GM23338 (cell line): Measurements from ENCODE around the gene ORC3. TPM values are rescaled to one million over a fixed set of nuclear protein-coding genes. Genes with fewer than 3 reads are reported as not detected.

ENCODE experiments used
- ATAC-seq: fragments of 200-7000 bp; cut with Tn5 transposase; 3 replicates; pipeline ENCODE4 v1.9.1; 2020
- DNase-seq: peaks from one replicate; pipeline ENCODE4 v3.0.0-alpha.2; 2015; ENCODE audit warnings: low spot score
- H2AFZ ChIP-seq: fragments of 200-600 bp; sonication (generic); 2 replicates; pipeline ENCODE4 v1.8.0; 2016; ENCODE audit warnings: antibody characterized with exemption, mild to moderate bottlenecking, moderate library complexity
- H3F3A ChIP-seq: fragments of 200-600 bp; sonication (generic); replicated peaks from 2 replicates; pipeline ENCODE4 v1.8.0; 2017; ENCODE audit warnings: antibody characterized with exemption, mixed run types, low read depth
- H3K27ac ChIP-seq: fragments of 200-600 bp; sonication (generic); 2 replicates; pipeline ENCODE4 v1.6.1; 2016; ENCODE audit warnings: low read depth
- H3K27me3 ChIP-seq: fragments of 200-600 bp; sonication (generic); 2 replicates; pipeline ENCODE4 v1.8.0; 2016; ENCODE audit warnings: mild to moderate bottlenecking, mixed run types, moderate library complexity; ENCODE audit not compliant: insufficient read depth
- H3K36me3 ChIP-seq: fragments of 200-600 bp; sonication (generic); 2 replicates; pipeline ENCODE4 v1.8.0; 2016; ENCODE audit warnings: mild to moderate bottlenecking; ENCODE audit not compliant: insufficient read depth
- H3K4me1 ChIP-seq: fragments of 200-600 bp; sonication (generic); 2 replicates; pipeline ENCODE4 v1.8.0; 2016; ENCODE audit warnings: mild to moderate bottlenecking, moderate library complexity; ENCODE audit not compliant: insufficient read depth
- H3K4me2 ChIP-seq: fragments of 200-600 bp; sonication (generic); 2 replicates; pipeline ENCODE4 v1.7.1; 2017; ENCODE audit warnings: mixed run types
- H3K4me3 ChIP-seq: fragments of 200-600 bp; sonication (generic); 2 replicates; pipeline ENCODE4 v1.6.1; 2016; ENCODE audit warnings: mixed run types
- H3K79me2 ChIP-seq: fragments of 200-600 bp; sonication (generic); replicated peaks from 2 replicates; pipeline ENCODE4 v1.8.0; 2017; ENCODE audit warnings: mild to moderate bottlenecking; ENCODE audit not compliant: insufficient read depth
- H3K9me2 ChIP-seq: fragments of 200-600 bp; sonication (generic); 2 replicates; pipeline ENCODE4 v1.8.0; 2017; ENCODE audit not compliant: insufficient read depth
- H4K20me1 ChIP-seq: fragments of 200-600 bp; sonication (generic); replicated peaks from 2 replicates; pipeline ENCODE4 v1.8.0; 2017; ENCODE audit warnings: mild to moderate bottlenecking; ENCODE audit not compliant: insufficient read depth
- H3K27ac Mint-ChIP-seq: 2 replicates; pipeline ENCODE4 v1.8.0; 2020; ENCODE audit warnings: inconsistent platforms, mild to moderate bottlenecking, moderate library complexity, mixed read lengths
- H3K27me3 Mint-ChIP-seq: 3 replicates; pipeline ENCODE4 v1.8.0; 2022; ENCODE audit warnings: low read depth, mild to moderate bottlenecking, moderate library complexity, mixed read lengths, inconsistent platforms; ENCODE audit not compliant: insufficient read depth, poor library complexity
- H3K36me3 Mint-ChIP-seq: 3 replicates; pipeline ENCODE4 v1.8.0; 2021; ENCODE audit warnings: low read depth, mild to moderate bottlenecking, inconsistent platforms, moderate library complexity, mixed read lengths
- H3K4me1 Mint-ChIP-seq: 3 replicates; pipeline ENCODE4 v1.8.0; 2020; ENCODE audit warnings: mild to moderate bottlenecking, inconsistent platforms, mixed read lengths
- H3K4me3 Mint-ChIP-seq: 3 replicates; pipeline ENCODE4 v1.8.0; 2021; ENCODE audit warnings: moderate library complexity, mild to moderate bottlenecking, inconsistent platforms, mixed read lengths
- H3K9me3 Mint-ChIP-seq: 3 replicates; pipeline ENCODE4 v1.8.0; 2020; ENCODE audit warnings: moderate library complexity, mild to moderate bottlenecking, inconsistent platforms, mixed read lengths
- ETS1 ChIP-seq: IDR thresholded peaks from 2 replicates; pipeline ENCODE4 v1.6.1; 2016; ENCODE audit warnings: antibody characterized with exemption
- EZH2 ChIP-seq: fragments of 200-600 bp; sonication (generic); IDR thresholded peaks from one replicate; pipeline ENCODE4 v1.8.0; 2017; ENCODE audit warnings: antibody characterized with exemption, mild to moderate bottlenecking, low read depth; ENCODE audit not compliant: unreplicated experiment
- EZH2phosphoT487 ChIP-seq: fragments of 200-600 bp; sonication (generic); IDR thresholded peaks from one replicate; pipeline ENCODE4 v1.8.1; 2018; ENCODE audit warnings: antibody characterized with exemption; ENCODE audit not compliant: unreplicated experiment
- NANOG ChIP-seq: IDR thresholded peaks from 2 replicates; pipeline ENCODE4 v1.6.1; 2016; ENCODE audit warnings: antibody characterized with exemption, borderline replicate concordance
- POLR2AphosphoS5 ChIP-seq: IDR thresholded peaks from 2 replicates; pipeline ENCODE4 v1.6.1; 2016; ENCODE audit warnings: antibody characterized with exemption, low read depth
- REST ChIP-seq: IDR thresholded peaks from one replicate; pipeline ENCODE4 v1.6.1; 2018; ENCODE audit warnings: antibody characterized with exemption; ENCODE audit not compliant: unreplicated experiment
- STAT1 ChIP-seq: IDR thresholded peaks from one replicate; pipeline ENCODE4 v1.6.1; 2016; ENCODE audit warnings: antibody characterized with exemption; ENCODE audit not compliant: unreplicated experiment
- ZNF114 ChIP-seq: fragments of 250-450 bp; sonication (Bioruptor Pico); IDR thresholded peaks from 2 replicates; pipeline ENCODE4 v1.5.0; 2020; ENCODE audit warnings: mild to moderate bottlenecking, moderate library complexity
- ZNF331 ChIP-seq: fragments of 250-450 bp; sonication (Bioruptor Pico); IDR thresholded peaks from 2 replicates; pipeline ENCODE4 v1.5.0; 2020; ENCODE audit warnings: low read depth, mild to moderate bottlenecking, moderate library complexity
- polyA plus RNA-seq: library from polyadenylated mRNA; unstranded; fragments of >200 nt; fragmentation: Nextera tagmentation; extraction: Ambion mirVana; gene quantifications from 2 replicates; pipeline ENCODE4 v1.2.1, GENCODE V29; 2016
- total RNA-seq: library from RNA; depleted of rRNA; stranded (reverse); fragments of >200 nt; shearing (Covaris generic); gene quantifications from 2 replicates; pipeline ENCODE4 v1.2.3, GENCODE V29; 2014
- TF ChIP-seq, protein P1 (sequence below), 2 experiments: fragments of 200-600 bp in 1 of 2; sonication (generic) in 1 of 2; conservative IDR thresholded peaks; 2 replicates each; pipeline versions ENCODE4 v1.5.1 to v1.6.1; 2016 to 2017; ENCODE audit warnings: antibody characterized with exemption in 2 of 2, low read depth in 2 of 2, mild to moderate bottlenecking in 2 of 2, moderate library complexity in 1 of 2

ORC3 gene
- total and polyA plus RNA-seq, 2 experiments from 2014 or later = 53.1 to 78.4 TPM

GRCh38 chr6:87583822-87584221 lies 6.1 kb upstream of the ORC3 start:
- TF ChIP-seq ZNF114 (CRISPR knock-in tag) (no peak), NANOG (no peak), STAT1 (no peak), ZNF331 (CRISPR knock-in tag) (no peak)
- TF ChIP-seq, protein P1, sequence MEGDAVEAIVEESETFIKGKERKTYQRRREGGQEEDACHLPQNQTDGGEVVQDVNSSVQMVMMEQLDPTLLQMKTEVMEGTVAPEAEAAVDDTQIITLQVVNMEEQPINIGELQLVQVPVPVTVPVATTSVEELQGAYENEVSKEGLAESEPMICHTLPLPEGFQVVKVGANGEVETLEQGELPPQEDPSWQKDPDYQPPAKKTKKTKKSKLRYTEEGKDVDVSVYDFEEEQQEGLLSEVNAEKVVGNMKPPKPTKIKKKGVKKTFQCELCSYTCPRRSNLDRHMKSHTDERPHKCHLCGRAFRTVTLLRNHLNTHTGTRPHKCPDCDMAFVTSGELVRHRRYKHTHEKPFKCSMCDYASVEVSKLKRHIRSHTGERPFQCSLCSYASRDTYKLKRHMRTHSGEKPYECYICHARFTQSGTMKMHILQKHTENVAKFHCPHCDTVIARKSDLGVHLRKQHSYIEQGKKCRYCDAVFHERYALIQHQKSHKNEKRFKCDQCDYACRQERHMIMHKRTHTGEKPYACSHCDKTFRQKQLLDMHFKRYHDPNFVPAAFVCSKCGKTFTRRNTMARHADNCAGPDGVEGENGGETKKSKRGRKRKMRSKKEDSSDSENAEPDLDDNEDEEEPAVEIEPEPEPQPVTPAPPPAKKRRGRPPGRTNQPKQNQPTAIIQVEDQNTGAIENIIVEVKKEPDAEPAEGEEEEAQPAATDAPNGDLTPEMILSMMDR (conservative IDR thresholded peaks at IDR 0.05; ENCODE audit: low read depth in 2 of 2) = no peak
- Histone ChIP-seq H3K4me1 (peaks cover 13% of the 10 kb centered on the region), H3K4me2 (no peak overlapping the region), H3K36me3 (peaks cover 15% of the 10 kb centered on the region; the same call in 1 of the 2 replicates), H3K4me3 (no peak overlapping the region), H3F3A (no peaks in the 10 kb centered on the region), H4K20me1 (peaks cover 21% of the 10 kb centered on the region), H3K79me2 (peaks cover 100% of the 10 kb centered on the region), H2AFZ (no peak overlapping the region), H3K27me3 (no peaks in the 10 kb centered on the region), H3K9me2 (no peaks in the 10 kb centered on the region), H3K27ac (no peak overlapping the region)
- H3K27me3 Mint-ChIP-seq = peaks cover 8% of the 10 kb centered on the region
- ATAC-seq (no peak), DNase-seq (no peak)
- no peak overlapping the region for H3K27ac Mint-ChIP-seq
- no peaks in the 10 kb centered on the region; the same call in 1 of the 3 replicates for H3K9me3 Mint-ChIP-seq
- no peak overlapping the region for H3K4me3 Mint-ChIP-seq
- H3K36me3 Mint-ChIP-seq = peaks cover 49% of the 10 kb centered on the region
- H3K4me1 Mint-ChIP-seq = peaks cover 22% of the 10 kb centered on the region

- Histone ChIP-seq H3K4me3 (no peak overlapping the region), H3K79me2 (peaks cover 97% of the 10 kb centered on the region), H2AFZ (no peak overlapping the region), H3K4me2 (no peak overlapping the region), H3K4me1 (peaks cover 16% of the 10 kb centered on the region), H3K27ac (no peak overlapping the region), H3K27me3 (no peaks in the 10 kb centered on the region), H3K36me3 (peaks cover 12% of the 10 kb centered on the region; the same call in 1 of the 2 replicates), H4K20me1 (peaks cover 21% of the 10 kb centered on the region), H3K9me2 (no peaks in the 10 kb centered on the region), H3F3A (no peaks in the 10 kb centered on the region)
- no peak for ATAC-seq
- DNase-seq = no peak
- H3K9me3 Mint-ChIP-seq = no peaks in the 10 kb centered on the region; the same call in 2 of the 3 replicates
- H3K36me3 Mint-ChIP-seq = peaks cover 38% of the 10 kb centered on the region
- peaks cover 11% of the 10 kb centered on the region for H3K27me3 Mint-ChIP-seq
- H3K4me1 Mint-ChIP-seq = peaks cover 14% of the 10 kb centered on the region
- H3K27ac Mint-ChIP-seq = no peak overlapping the region
- H3K4me3 Mint-ChIP-seq = no peak overlapping the region
- TF ChIP-seq STAT1 (no peak), ZNF331 (CRISPR knock-in tag) (no peak), ZNF114 (CRISPR knock-in tag) (no peak), EZH2phosphoT487 (no peak), ETS1 (no peak), EZH2 (no peak), REST (no peak), POLR2AphosphoS5 (no peak)
- TF ChIP-seq, protein P1 (conservative IDR thresholded peaks at IDR 0.05; ENCODE audit: low read depth in 2 of 2) = no peak
These were observed 3.4 kb upstream of the ORC3 start for GRCh38 chr6:87586371-87587077.
